ENCODE measurements around the gene CD302. TPM values are rescaled to one million over a fixed set of nuclear protein-coding genes. Genes with fewer than 3 reads are reported as not detected.
A peak's percentile ranks its signal among the peaks of the same experiment; 100 is the strongest.

Gene CD302
- total and polyA plus RNA-seq, 7 donors = 2.7 to 7.5 (median 4.6) TPM

DNA sequence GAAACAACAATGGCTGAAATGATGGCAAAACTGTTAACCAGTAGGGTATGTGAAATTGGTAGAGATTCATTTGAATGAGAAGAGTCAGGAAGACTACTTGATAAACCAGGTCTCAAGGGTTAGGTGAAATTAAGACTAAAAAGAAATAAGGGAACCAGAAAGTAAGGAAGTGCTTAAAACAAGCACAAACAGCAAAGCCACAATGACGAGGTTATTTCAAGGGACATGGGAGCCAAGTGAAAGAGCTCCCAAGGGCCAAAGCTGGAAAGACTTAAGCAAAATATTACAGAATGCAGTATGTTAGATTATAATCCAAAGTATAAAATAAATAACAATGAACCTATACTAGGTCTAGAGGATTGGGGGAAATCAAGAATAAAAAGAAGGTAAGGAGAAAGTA is 19.3 kb upstream of the CD302 start:
- ATAC-seq (no peak), DNase-seq (no peak)
- intact Hi-C loops (cut with DNase I) = no loop called here
- Histone ChIP-seq H3K36me3 (ENCODE audit: insufficient read depth in 1 of 2, low read depth in 1 of 2) (no peaks in the 10 kb centered on the region), H3K4me1 (no peaks in the 10 kb centered on the region), H3K27me3 (ENCODE audit: insufficient read depth in 3 of 3, low read length in 2 of 3) (no peaks in the 10 kb centered on the region), H3K4me3 (no peak overlapping the region), H3K27ac (no peak overlapping the region), H3K9me3 (no peaks in the 10 kb centered on the region)
- 64 to 74% (median 69%) methylated on average over 1 of the region's 1 CpG for WGBS, 3 donors
- TF ChIP-seq, protein P1, sequence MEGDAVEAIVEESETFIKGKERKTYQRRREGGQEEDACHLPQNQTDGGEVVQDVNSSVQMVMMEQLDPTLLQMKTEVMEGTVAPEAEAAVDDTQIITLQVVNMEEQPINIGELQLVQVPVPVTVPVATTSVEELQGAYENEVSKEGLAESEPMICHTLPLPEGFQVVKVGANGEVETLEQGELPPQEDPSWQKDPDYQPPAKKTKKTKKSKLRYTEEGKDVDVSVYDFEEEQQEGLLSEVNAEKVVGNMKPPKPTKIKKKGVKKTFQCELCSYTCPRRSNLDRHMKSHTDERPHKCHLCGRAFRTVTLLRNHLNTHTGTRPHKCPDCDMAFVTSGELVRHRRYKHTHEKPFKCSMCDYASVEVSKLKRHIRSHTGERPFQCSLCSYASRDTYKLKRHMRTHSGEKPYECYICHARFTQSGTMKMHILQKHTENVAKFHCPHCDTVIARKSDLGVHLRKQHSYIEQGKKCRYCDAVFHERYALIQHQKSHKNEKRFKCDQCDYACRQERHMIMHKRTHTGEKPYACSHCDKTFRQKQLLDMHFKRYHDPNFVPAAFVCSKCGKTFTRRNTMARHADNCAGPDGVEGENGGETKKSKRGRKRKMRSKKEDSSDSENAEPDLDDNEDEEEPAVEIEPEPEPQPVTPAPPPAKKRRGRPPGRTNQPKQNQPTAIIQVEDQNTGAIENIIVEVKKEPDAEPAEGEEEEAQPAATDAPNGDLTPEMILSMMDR (IDR thresholded peaks at IDR 0.05) = no peak

DNA sequence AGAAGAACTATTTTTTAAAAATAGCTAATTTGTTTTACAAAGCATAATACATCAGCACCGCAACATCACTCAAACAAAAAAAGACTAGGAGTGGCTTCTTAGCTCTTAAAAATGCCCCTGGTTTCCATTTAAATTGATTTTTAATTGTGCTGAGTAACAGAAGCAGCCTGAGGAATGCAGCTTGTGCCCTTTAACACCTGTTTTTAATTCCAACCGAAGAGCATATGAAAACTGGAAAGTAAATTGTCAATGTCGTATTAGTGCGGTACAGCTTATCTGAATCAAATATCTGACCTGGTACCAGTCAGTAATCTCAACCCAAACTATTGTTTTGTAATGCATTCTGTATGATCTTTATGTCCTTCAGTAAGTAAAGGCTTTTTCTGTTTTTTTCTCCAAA is 13.2 kb upstream of the CD302 start:
- Histone ChIP-seq H3K27me3 (ENCODE audit: insufficient read depth in 3 of 3, low read length in 2 of 3) (no peaks in the 10 kb centered on the region), H3K4me1 (no peaks in the 10 kb centered on the region), H3K9me3 (no peaks in the 10 kb centered on the region), H3K36me3 (ENCODE audit: insufficient read depth in 1 of 2, low read depth in 1 of 2) (no peaks in the 10 kb centered on the region), H3K27ac (no peak overlapping the region), H3K4me3 (no peak overlapping the region)
- DNase-seq = no peak
- intact Hi-C loops (cut with DNase I) = no loop called here
- TF ChIP-seq, protein P1 (IDR thresholded peaks at IDR 0.05) = no peak
- no peak for ATAC-seq
- WGBS, 3 donors = 65 to 73% (median 69%) methylated on average over 4 of the region's 4 CpGs

DNA sequence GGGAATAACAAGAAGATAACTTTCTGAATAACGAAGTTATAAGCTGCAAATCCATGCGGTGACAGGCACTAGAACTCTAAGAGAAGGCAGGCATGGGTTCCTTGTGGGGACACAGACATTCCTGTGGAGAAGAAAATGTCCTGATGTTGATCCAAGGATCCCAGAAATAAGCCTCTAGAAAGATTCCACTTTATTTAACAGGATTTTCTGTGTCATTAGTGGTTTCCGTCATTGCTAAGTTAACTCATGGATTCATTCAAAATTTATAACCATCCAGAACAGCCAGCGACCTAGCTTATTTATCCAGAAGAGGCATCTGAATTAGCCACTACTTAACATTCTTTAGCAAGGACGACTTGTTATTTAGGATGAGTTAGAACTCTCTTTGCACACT is 10.0 kb upstream of the CD302 start:
- Histone ChIP-seq H3K27ac (no peak overlapping the region), H3K27me3 (ENCODE audit: insufficient read depth in 3 of 3, low read length in 2 of 3) (no peaks in the 10 kb centered on the region), H3K4me1 (no peaks in the 10 kb centered on the region), H3K36me3 (ENCODE audit: insufficient read depth in 1 of 2, low read depth in 1 of 2) (no peaks in the 10 kb centered on the region), H3K9me3 (no peaks in the 10 kb centered on the region), H3K4me3 (no peak overlapping the region)
- ATAC-seq = no peak
- DNase-seq = no peak
- intact Hi-C loops (cut with DNase I) = no loop called here
- TF ChIP-seq, protein P1 (IDR thresholded peaks at IDR 0.05) = no peak
- 78 to 83% (median 79%) methylated on average over 5 of the region's 5 CpGs for WGBS, 3 donors

DNA sequence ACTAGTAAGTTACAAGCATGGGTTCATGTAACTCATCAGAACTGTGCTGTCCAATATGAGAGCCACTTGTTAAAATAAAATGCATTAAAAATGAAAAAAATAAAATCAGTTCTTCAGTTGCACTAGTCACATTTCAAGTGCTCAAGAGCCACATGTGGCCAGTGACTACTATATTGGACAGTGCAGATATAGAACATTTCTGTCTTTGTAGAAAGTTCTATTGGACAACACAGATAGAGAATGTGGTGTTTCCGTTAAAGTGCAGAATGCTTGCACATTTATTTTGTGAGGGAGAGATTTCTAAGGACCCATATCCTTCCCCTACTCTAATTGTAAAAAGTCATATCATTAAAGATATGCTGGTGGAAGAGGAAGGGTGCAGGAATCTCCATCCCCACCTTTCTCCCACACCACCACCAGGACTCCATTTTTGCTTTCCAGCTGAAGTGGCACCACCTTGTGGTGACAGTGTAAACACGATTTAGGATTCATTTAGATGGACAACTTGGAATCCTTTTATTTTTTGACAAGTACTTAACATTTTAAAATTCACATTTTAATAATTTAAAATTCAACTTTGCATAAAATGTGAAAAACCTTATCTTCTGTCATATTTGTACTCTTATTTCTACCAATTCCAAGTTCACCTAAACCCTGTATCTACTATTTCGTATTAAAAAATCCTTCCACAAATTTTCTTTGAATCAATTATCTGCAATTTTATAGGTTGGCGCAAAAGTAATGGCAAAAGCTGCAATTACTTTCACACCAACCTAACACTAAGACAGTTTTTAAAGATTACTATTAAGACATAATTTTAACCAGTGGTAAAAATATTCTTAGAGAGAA is 9.4 kb upstream of the CD302 start:
- no peaks in the 10 kb centered on the region for H3K36me3 ChIP-seq (ENCODE audit: insufficient read depth in 1 of 2, low read depth in 1 of 2)
- H3K27ac ChIP-seq = no peak overlapping the region
- ATAC-seq (peak in 1 of 4 donors; percentile 63), DNase-seq (no peak)
- no peaks in the 10 kb centered on the region for H3K27me3 ChIP-seq (ENCODE audit: insufficient read depth in 3 of 3, low read length in 2 of 3)
- H3K4me1 ChIP-seq = no peaks in the 10 kb centered on the region
- no peak overlapping the region for H3K4me3 ChIP-seq
- no peaks in the 10 kb centered on the region for H3K9me3 ChIP-seq
- TF ChIP-seq, protein P1 (IDR thresholded peaks at IDR 0.05) = peak; percentile 67
- intact Hi-C loops (cut with DNase I) = no loop called here
- 73 to 80% (median 73%) methylated on average over 4 of the region's 4 CpGs for WGBS, 3 donors

DNA sequence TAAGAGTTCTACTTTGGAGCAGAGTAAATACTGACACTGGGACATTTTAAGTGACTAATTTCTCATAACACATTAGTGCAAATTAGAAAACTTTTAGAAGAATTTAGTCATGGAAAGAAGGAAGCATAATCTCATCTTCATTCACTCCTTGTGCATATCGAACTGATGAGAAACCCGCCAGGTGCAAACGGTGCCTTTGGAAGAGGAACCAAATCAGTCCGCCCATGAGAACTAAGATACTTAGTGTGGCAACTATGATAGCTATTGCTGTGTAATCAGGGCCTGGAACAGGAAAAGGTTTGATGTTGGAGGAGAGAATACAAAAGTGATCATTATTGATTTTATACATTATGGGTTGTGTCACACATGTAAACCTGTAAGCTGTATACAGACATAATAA is 6.9 kb upstream of the CD302 start:
- DNase-seq (no peak), ATAC-seq (no peak)
- H3K4me3 ChIP-seq = no peak overlapping the region
- 78 to 86% (median 80%) methylated on average over 4 of the region's 4 CpGs for WGBS, 3 donors
- H3K27ac ChIP-seq = no peak overlapping the region
- no peaks in the 10 kb centered on the region for H3K36me3 ChIP-seq (ENCODE audit: insufficient read depth in 1 of 2, low read depth in 1 of 2)
- TF ChIP-seq, protein P1 (IDR thresholded peaks at IDR 0.05) = no peak
- no peaks in the 10 kb centered on the region for H3K4me1 ChIP-seq
- H3K9me3 ChIP-seq = no peaks in the 10 kb centered on the region
- no peaks in the 10 kb centered on the region for H3K27me3 ChIP-seq (ENCODE audit: insufficient read depth in 3 of 3, low read length in 2 of 3)
- intact Hi-C loops (cut with DNase I) = no loop called here
